SU-DHL-6 (cell line): Measurements from ENCODE around the gene PPP2R2C.

Source experiments
- H2AFZ ChIP-seq: fragments of 200-600 bp; sonication (generic); 2 replicates; pipeline ENCODE4 v1.6.1; 2014; ENCODE audit warnings: low read depth, mild to moderate bottlenecking, moderate library complexity, mixed read lengths, antibody characterized with exemption, low read length; ENCODE audit not compliant: severe bottlenecking
- H3F3A ChIP-seq: fragments of 200-600 bp; shearing (Covaris generic); 2 replicates; pipeline ENCODE4 v1.6.0; 2016; ENCODE audit warnings: antibody characterized with exemption, mild to moderate bottlenecking; ENCODE audit not compliant: insufficient read depth
- H3K27ac ChIP-seq: fragments of 200-600 bp; sonication (generic); 2 replicates; pipeline ENCODE4 v1.5.1; 2016; ENCODE audit warnings: low read depth, mild to moderate bottlenecking, low read length, moderate library complexity, mixed read lengths
- H3K27me3 ChIP-seq: fragments of 200-600 bp; sonication (generic), shearing (Covaris generic); 2 replicates; pipeline ENCODE4 v1.6.0; 2014; ENCODE audit warnings: mild to moderate bottlenecking, low read length
- H3K36me3 ChIP-seq: fragments of 200-600 bp; sonication (generic); 2 replicates; pipeline ENCODE4 v1.6.1; 2014; ENCODE audit warnings: mild to moderate bottlenecking, low read length, mixed read lengths
- H3K4me2 ChIP-seq: fragments of 300-600, 200-600 bp; shearing (Covaris generic), sonication (generic); 2 replicates; pipeline ENCODE4 v1.6.0; 2014; ENCODE audit warnings: low read length, low read depth, mild to moderate bottlenecking; ENCODE audit not compliant: poor library complexity, severe bottlenecking
- H3K4me3 ChIP-seq: fragments of 200-600 bp; sonication (generic); 2 replicates; pipeline ENCODE4 v1.5.1; 2014; ENCODE audit warnings: antibody characterized with exemption, low read length, mild to moderate bottlenecking, mixed read lengths; ENCODE audit not compliant: insufficient read depth, poor library complexity, severe bottlenecking
- H3K79me2 ChIP-seq: fragments of 200-600 bp; sonication (generic); 2 replicates; pipeline ENCODE4 v1.6.1; 2014; ENCODE audit warnings: mild to moderate bottlenecking, low read length, moderate library complexity; ENCODE audit not compliant: insufficient read depth
- H3K9ac ChIP-seq: fragments of 200-600 bp; sonication (generic); 2 replicates; pipeline ENCODE4 v1.7.0; 2014; ENCODE audit warnings: mild to moderate bottlenecking, low read length
- H3K9me2 ChIP-seq: fragments of 200-600 bp; sonication (generic); replicated peaks from 2 replicates; pipeline ENCODE4 v1.6.1; 2014; ENCODE audit warnings: low read length; ENCODE audit not compliant: insufficient read depth
- H3K9me3 ChIP-seq: fragments of 200-600 bp; sonication (generic); 2 replicates; pipeline ENCODE4 v1.6.1; 2014; ENCODE audit warnings: low read length, mixed read lengths; ENCODE audit not compliant: insufficient read depth
- H4K20me1 ChIP-seq: fragments of 200-600 bp; sonication (generic); 2 replicates; pipeline ENCODE4 v1.6.1; 2014; ENCODE audit warnings: low read depth, mild to moderate bottlenecking, antibody characterized with exemption, low read length, moderate library complexity, mixed read lengths
- EZH2phosphoT487 ChIP-seq: fragments of 200-600 bp; sonication (generic), shearing (Covaris generic); conservative IDR thresholded peaks from 2 replicates; pipeline ENCODE4 v1.6.1; 2018; ENCODE audit warnings: mild to moderate bottlenecking, antibody characterized with exemption, low read length, moderate library complexity, mixed read lengths
- TF ChIP-seq, protein P1 (sequence below): fragments of 200-600 bp; sonication (generic); IDR thresholded peaks from one replicate; pipeline ENCODE4 v1.5.1; 2017; ENCODE audit warnings: antibody characterized with exemption, mild to moderate bottlenecking, low read length, moderate library complexity; ENCODE audit not compliant: insufficient read depth, poor library complexity, severe bottlenecking

Gene PPP2R2C

GRCh38 chr4:6299875-6300274 lies 172.5 kb downstream of the PPP2R2C start:
- TF ChIP-seq, protein P1, sequence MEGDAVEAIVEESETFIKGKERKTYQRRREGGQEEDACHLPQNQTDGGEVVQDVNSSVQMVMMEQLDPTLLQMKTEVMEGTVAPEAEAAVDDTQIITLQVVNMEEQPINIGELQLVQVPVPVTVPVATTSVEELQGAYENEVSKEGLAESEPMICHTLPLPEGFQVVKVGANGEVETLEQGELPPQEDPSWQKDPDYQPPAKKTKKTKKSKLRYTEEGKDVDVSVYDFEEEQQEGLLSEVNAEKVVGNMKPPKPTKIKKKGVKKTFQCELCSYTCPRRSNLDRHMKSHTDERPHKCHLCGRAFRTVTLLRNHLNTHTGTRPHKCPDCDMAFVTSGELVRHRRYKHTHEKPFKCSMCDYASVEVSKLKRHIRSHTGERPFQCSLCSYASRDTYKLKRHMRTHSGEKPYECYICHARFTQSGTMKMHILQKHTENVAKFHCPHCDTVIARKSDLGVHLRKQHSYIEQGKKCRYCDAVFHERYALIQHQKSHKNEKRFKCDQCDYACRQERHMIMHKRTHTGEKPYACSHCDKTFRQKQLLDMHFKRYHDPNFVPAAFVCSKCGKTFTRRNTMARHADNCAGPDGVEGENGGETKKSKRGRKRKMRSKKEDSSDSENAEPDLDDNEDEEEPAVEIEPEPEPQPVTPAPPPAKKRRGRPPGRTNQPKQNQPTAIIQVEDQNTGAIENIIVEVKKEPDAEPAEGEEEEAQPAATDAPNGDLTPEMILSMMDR = no peak
- TF ChIP-seq EZH2phosphoT487 = no peak
- Histone ChIP-seq H4K20me1 (no peaks in the 10 kb centered on the region), H3K9me3 (no peaks in the 10 kb centered on the region), H3K27me3 (no peaks in the 10 kb centered on the region), H3K36me3 (no peaks in the 10 kb centered on the region), H2AFZ (no peak overlapping the region), H3K79me2 (no peaks in the 10 kb centered on the region), H3K27ac (no peak overlapping the region), H3K4me2 (no peak overlapping the region), H3K9me2 (no peaks in the 10 kb centered on the region), H3K4me3 (no peak overlapping the region), H3F3A (no peaks in the 10 kb centered on the region), H3K9ac (no peak overlapping the region)

DNA sequence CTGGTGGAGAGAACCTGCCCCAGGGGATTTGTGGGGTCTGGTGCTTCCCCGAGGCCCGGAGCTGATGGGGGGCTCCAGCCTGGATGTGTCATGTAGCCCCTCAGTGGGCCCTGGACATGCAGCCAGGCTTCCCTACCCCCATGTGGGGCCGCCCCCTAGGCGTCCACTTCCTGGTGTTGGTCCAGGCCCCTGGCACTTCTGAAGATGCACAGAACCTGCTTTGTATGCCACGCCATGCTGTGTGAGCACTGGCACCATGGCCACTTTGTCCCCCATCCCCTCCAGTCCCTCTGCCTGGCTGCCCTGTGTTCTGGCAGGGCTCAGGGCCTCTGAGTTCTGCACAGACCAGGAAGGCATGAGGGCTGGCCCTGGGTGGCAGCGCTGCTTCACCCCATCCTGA lies 173.6 kb downstream of the PPP2R2C start:
- no peak for TF ChIP-seq EZH2phosphoT487
- TF ChIP-seq, protein P1 = no peak
- Histone ChIP-seq H3K79me2 (no peaks in the 10 kb centered on the region), H3K27me3 (no peaks in the 10 kb centered on the region), H3K27ac (no peak overlapping the region), H3K9me2 (no peaks in the 10 kb centered on the region), H3K36me3 (no peaks in the 10 kb centered on the region), H3K9me3 (no peaks in the 10 kb centered on the region), H4K20me1 (no peaks in the 10 kb centered on the region), H3K9ac (no peak overlapping the region), H3K4me3 (no peak overlapping the region), H3F3A (no peaks in the 10 kb centered on the region), H2AFZ (no peak overlapping the region), H3K4me2 (no peak overlapping the region)

GRCh38 chr4:6298035-6298434 lies 174.4 kb downstream of the PPP2R2C start:
- Histone ChIP-seq H3K9me3 (no peaks in the 10 kb centered on the region), H3K36me3 (no peaks in the 10 kb centered on the region), H3K9me2 (no peaks in the 10 kb centered on the region), H2AFZ (no peak overlapping the region), H3K9ac (no peak overlapping the region), H3K27ac (no peak overlapping the region), H3K4me2 (no peak overlapping the region), H4K20me1 (no peaks in the 10 kb centered on the region), H3K4me3 (no peak overlapping the region), H3K27me3 (no peaks in the 10 kb centered on the region), H3F3A (no peaks in the 10 kb centered on the region), H3K79me2 (no peaks in the 10 kb centered on the region)
- TF ChIP-seq, protein P1 = no peak
- no peak for TF ChIP-seq EZH2phosphoT487
